GM23338 (cell line): ENCODE results near the gene HERC2. TPM values are rescaled to one million over a fixed set of nuclear protein-coding genes. Genes with fewer than 3 reads are reported as not detected.

Source experiments
- ATAC-seq: fragments of 200-7000 bp; cut with Tn5 transposase; 3 replicates; pipeline ENCODE4 v1.9.1; 2020
- DNase-seq: peaks from one replicate; pipeline ENCODE4 v3.0.0-alpha.2; 2015; ENCODE audit warnings: low spot score
- H2AFZ ChIP-seq: fragments of 200-600 bp; sonication (generic); 2 replicates; pipeline ENCODE4 v1.8.0; 2016; ENCODE audit warnings: antibody characterized with exemption, mild to moderate bottlenecking, moderate library complexity
- H3F3A ChIP-seq: fragments of 200-600 bp; sonication (generic); replicated peaks from 2 replicates; pipeline ENCODE4 v1.8.0; 2017; ENCODE audit warnings: antibody characterized with exemption, mixed run types, low read depth
- H3K27ac ChIP-seq: fragments of 200-600 bp; sonication (generic); 2 replicates; pipeline ENCODE4 v1.6.1; 2016; ENCODE audit warnings: low read depth
- H3K27me3 ChIP-seq: fragments of 200-600 bp; sonication (generic); 2 replicates; pipeline ENCODE4 v1.8.0; 2016; ENCODE audit warnings: mild to moderate bottlenecking, mixed run types, moderate library complexity; ENCODE audit not compliant: insufficient read depth
- H3K36me3 ChIP-seq: fragments of 200-600 bp; sonication (generic); 2 replicates; pipeline ENCODE4 v1.8.0; 2016; ENCODE audit warnings: mild to moderate bottlenecking; ENCODE audit not compliant: insufficient read depth
- H3K4me1 ChIP-seq: fragments of 200-600 bp; sonication (generic); 2 replicates; pipeline ENCODE4 v1.8.0; 2016; ENCODE audit warnings: mild to moderate bottlenecking, moderate library complexity; ENCODE audit not compliant: insufficient read depth
- H3K4me2 ChIP-seq: fragments of 200-600 bp; sonication (generic); 2 replicates; pipeline ENCODE4 v1.7.1; 2017; ENCODE audit warnings: mixed run types
- H3K4me3 ChIP-seq: fragments of 200-600 bp; sonication (generic); 2 replicates; pipeline ENCODE4 v1.6.1; 2016; ENCODE audit warnings: mixed run types
- H3K79me2 ChIP-seq: fragments of 200-600 bp; sonication (generic); replicated peaks from 2 replicates; pipeline ENCODE4 v1.8.0; 2017; ENCODE audit warnings: mild to moderate bottlenecking; ENCODE audit not compliant: insufficient read depth
- H3K9me2 ChIP-seq: fragments of 200-600 bp; sonication (generic); 2 replicates; pipeline ENCODE4 v1.8.0; 2017; ENCODE audit not compliant: insufficient read depth
- H4K20me1 ChIP-seq: fragments of 200-600 bp; sonication (generic); replicated peaks from 2 replicates; pipeline ENCODE4 v1.8.0; 2017; ENCODE audit warnings: mild to moderate bottlenecking; ENCODE audit not compliant: insufficient read depth
- H3K27ac Mint-ChIP-seq: 2 replicates; pipeline ENCODE4 v1.8.0; 2020; ENCODE audit warnings: inconsistent platforms, mild to moderate bottlenecking, moderate library complexity, mixed read lengths
- H3K27me3 Mint-ChIP-seq: 3 replicates; pipeline ENCODE4 v1.8.0; 2022; ENCODE audit warnings: low read depth, mild to moderate bottlenecking, moderate library complexity, mixed read lengths, inconsistent platforms; ENCODE audit not compliant: insufficient read depth, poor library complexity
- H3K36me3 Mint-ChIP-seq: 3 replicates; pipeline ENCODE4 v1.8.0; 2021; ENCODE audit warnings: low read depth, mild to moderate bottlenecking, inconsistent platforms, moderate library complexity, mixed read lengths
- H3K4me1 Mint-ChIP-seq: 3 replicates; pipeline ENCODE4 v1.8.0; 2020; ENCODE audit warnings: mild to moderate bottlenecking, inconsistent platforms, mixed read lengths
- H3K4me3 Mint-ChIP-seq: 3 replicates; pipeline ENCODE4 v1.8.0; 2021; ENCODE audit warnings: moderate library complexity, mild to moderate bottlenecking, inconsistent platforms, mixed read lengths
- H3K9me3 Mint-ChIP-seq: 3 replicates; pipeline ENCODE4 v1.8.0; 2020; ENCODE audit warnings: moderate library complexity, mild to moderate bottlenecking, inconsistent platforms, mixed read lengths
- CREB1 ChIP-seq: fragments of 250-450 bp; sonication (Bioruptor Pico); IDR thresholded peaks from 2 replicates; pipeline ENCODE4 v1.5.0; 2020; ENCODE audit warnings: low read depth, mild to moderate bottlenecking, moderate library complexity
- EZH2phosphoT487 ChIP-seq: fragments of 200-600 bp; sonication (generic); IDR thresholded peaks from one replicate; pipeline ENCODE4 v1.8.1; 2018; ENCODE audit warnings: antibody characterized with exemption; ENCODE audit not compliant: unreplicated experiment
- POLR2AphosphoS5 ChIP-seq: IDR thresholded peaks from 2 replicates; pipeline ENCODE4 v1.6.1; 2016; ENCODE audit warnings: antibody characterized with exemption, low read depth
- STAT1 ChIP-seq: IDR thresholded peaks from one replicate; pipeline ENCODE4 v1.6.1; 2016; ENCODE audit warnings: antibody characterized with exemption; ENCODE audit not compliant: unreplicated experiment
- ZNF114 ChIP-seq: fragments of 250-450 bp; sonication (Bioruptor Pico); IDR thresholded peaks from 2 replicates; pipeline ENCODE4 v1.5.0; 2020; ENCODE audit warnings: mild to moderate bottlenecking, moderate library complexity
- ZNF331 ChIP-seq: fragments of 250-450 bp; sonication (Bioruptor Pico); IDR thresholded peaks from 2 replicates; pipeline ENCODE4 v1.5.0; 2020; ENCODE audit warnings: low read depth, mild to moderate bottlenecking, moderate library complexity
- ZNF462 ChIP-seq: fragments of 250-450 bp; sonication (Bioruptor Pico); IDR thresholded peaks from 2 replicates; pipeline ENCODE4 v1.5.0; 2020; ENCODE audit warnings: mild to moderate bottlenecking, moderate library complexity
- polyA plus RNA-seq: library from polyadenylated mRNA; unstranded; fragments of >200 nt; fragmentation: Nextera tagmentation; extraction: Ambion mirVana; gene quantifications from 2 replicates; pipeline ENCODE4 v1.2.1, GENCODE V29; 2016
- total RNA-seq: library from RNA; depleted of rRNA; stranded (reverse); fragments of >200 nt; shearing (Covaris generic); gene quantifications from 2 replicates; pipeline ENCODE4 v1.2.3, GENCODE V29; 2014
- TF ChIP-seq, protein P1 (sequence below), 2 experiments: fragments of 200-600 bp in 1 of 2; sonication (generic) in 1 of 2; conservative IDR thresholded peaks; 2 replicates each; pipeline versions ENCODE4 v1.5.1 to v1.6.1; 2016 to 2017; ENCODE audit warnings: antibody characterized with exemption in 2 of 2, low read depth in 2 of 2, mild to moderate bottlenecking in 2 of 2, moderate library complexity in 1 of 2
- TF ChIP-seq, protein P2 (sequence below): IDR thresholded peaks from 2 replicates; pipeline ENCODE4 v1.6.1; 2016; ENCODE audit warnings: antibody characterized with exemption

HERC2 gene
- total and polyA plus RNA-seq, 2 experiments from 2014 or later = 71.3 to 80.7 TPM

DNA sequence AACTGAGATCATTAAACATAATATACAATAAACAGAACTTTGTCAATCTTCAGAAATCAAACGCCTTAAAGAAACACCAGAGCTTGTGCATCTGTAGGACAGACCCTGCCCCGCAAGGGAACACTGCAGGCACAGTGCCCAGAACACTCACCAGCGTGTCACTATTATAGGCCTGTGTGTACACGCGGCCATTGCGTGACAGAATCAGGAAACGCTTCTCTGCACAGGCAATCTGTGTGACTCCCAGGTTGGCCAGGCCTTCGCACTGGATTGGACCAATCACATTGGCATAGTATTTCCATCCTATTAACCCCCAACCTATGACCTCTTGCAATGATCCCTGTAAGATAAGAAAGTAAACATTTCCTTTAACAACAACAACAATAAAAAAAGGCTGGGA lies 52.9 kb downstream of the HERC2 start (continued):
- no peak for TF ChIP-seq CREB1 (CRISPR knock-in tag)
- no peak for TF ChIP-seq EZH2phosphoT487
- TF ChIP-seq, protein P1, sequence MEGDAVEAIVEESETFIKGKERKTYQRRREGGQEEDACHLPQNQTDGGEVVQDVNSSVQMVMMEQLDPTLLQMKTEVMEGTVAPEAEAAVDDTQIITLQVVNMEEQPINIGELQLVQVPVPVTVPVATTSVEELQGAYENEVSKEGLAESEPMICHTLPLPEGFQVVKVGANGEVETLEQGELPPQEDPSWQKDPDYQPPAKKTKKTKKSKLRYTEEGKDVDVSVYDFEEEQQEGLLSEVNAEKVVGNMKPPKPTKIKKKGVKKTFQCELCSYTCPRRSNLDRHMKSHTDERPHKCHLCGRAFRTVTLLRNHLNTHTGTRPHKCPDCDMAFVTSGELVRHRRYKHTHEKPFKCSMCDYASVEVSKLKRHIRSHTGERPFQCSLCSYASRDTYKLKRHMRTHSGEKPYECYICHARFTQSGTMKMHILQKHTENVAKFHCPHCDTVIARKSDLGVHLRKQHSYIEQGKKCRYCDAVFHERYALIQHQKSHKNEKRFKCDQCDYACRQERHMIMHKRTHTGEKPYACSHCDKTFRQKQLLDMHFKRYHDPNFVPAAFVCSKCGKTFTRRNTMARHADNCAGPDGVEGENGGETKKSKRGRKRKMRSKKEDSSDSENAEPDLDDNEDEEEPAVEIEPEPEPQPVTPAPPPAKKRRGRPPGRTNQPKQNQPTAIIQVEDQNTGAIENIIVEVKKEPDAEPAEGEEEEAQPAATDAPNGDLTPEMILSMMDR (conservative IDR thresholded peaks at IDR 0.05; ENCODE audit: low read depth in 2 of 2) = no peak
- no peak for TF ChIP-seq STAT1

- ATAC-seq (no peak), DNase-seq (no peak)
- H3K4me1 Mint-ChIP-seq = peaks cover 10% of the 10 kb centered on the region; the same call in 2 of the 3 replicates
- Histone ChIP-seq H2AFZ (no peak overlapping the region), H3K27ac (no peak overlapping the region), H3K4me2 (no peak overlapping the region), H3K36me3 (peaks cover 45% of the 10 kb centered on the region), H3K27me3 (no peaks in the 10 kb centered on the region), H3K4me1 (no peaks in the 10 kb centered on the region), H3K4me3 (no peak overlapping the region), H4K20me1 (peaks cover 6% of the 10 kb centered on the region), H3K79me2 (peaks cover 31% of the 10 kb centered on the region), H3F3A (no peaks in the 10 kb centered on the region), H3K9me2 (no peaks in the 10 kb centered on the region)
- no peaks in the 10 kb centered on the region for H3K9me3 Mint-ChIP-seq
- H3K36me3 Mint-ChIP-seq = peaks cover 86% of the 10 kb centered on the region
- no peak overlapping the region for H3K27ac Mint-ChIP-seq
- H3K4me3 Mint-ChIP-seq = no peak overlapping the region
- no peak for TF ChIP-seq ZNF331 (CRISPR knock-in tag)
- TF ChIP-seq ZNF462 (CRISPR knock-in tag) = no peak
- TF ChIP-seq POLR2AphosphoS5 = no peak
- TF ChIP-seq ZNF114 (CRISPR knock-in tag) = no peak
- TF ChIP-seq, protein P2, sequence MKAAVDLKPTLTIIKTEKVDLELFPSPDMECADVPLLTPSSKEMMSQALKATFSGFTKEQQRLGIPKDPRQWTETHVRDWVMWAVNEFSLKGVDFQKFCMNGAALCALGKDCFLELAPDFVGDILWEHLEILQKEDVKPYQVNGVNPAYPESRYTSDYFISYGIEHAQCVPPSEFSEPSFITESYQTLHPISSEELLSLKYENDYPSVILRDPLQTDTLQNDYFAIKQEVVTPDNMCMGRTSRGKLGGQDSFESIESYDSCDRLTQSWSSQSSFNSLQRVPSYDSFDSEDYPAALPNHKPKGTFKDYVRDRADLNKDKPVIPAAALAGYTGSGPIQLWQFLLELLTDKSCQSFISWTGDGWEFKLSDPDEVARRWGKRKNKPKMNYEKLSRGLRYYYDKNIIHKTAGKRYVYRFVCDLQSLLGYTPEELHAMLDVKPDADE = no peak
- H3K27me3 Mint-ChIP-seq = peaks cover 6% of the 10 kb centered on the region
These were observed 54.3 kb downstream of the HERC2 start for GRCh38 chr15:28267727-28268126.
